SK-N-SH (cell line): ENCODE results near the gene AKAP6. TPM values are rescaled to one million over a fixed set of nuclear protein-coding genes. Genes with fewer than 3 reads are reported as not detected.

ENCODE experiments used
- CTCF ChIA-PET: fragments of 300-600, 350-600 bp; formaldehyde crosslinking; extraction: SDS; loops from one replicate; lab custom pipeline; 2021; lab: Yijun Ruan, JAX
- POLR2A ChIA-PET: fragments of 350-600 bp; sonication (Branson Sonifier 250); formaldehyde crosslinking; extraction: SDS; loops from one replicate; lab custom pipeline; 2020; ENCODE audit warnings: antibody characterized with exemption, inconsistent platforms; lab: Yijun Ruan, JAX
- DNase-seq: peaks from one replicate; pipeline ENCODE4 v3.0.0; 2012
- H2AFZ ChIP-seq: fragments of 200-600 bp; sonication (generic); 2 replicates; pipeline ENCODE4 v1.8.1; 2016; ENCODE audit warnings: antibody characterized with exemption, mild to moderate bottlenecking, low read depth
- H3F3A ChIP-seq: fragments of 200-600 bp; sonication (generic); replicated peaks from 2 replicates; pipeline ENCODE3; 2016; ENCODE audit warnings: antibody characterized with exemption, mild to moderate bottlenecking; ENCODE audit not compliant: insufficient read depth
- H3K27ac ChIP-seq, 2 experiments: fragments of 200-500 bp in 1 of 2; fragments of 200-600 bp in 1 of 2; sonication (Bioruptor generic) in 1 of 2; sonication (generic), shearing (Covaris generic) in 1 of 2; 2 replicates each; pipeline versions ENCODE4 v1.5.1 to v1.6.1; 2014 to 2016; ENCODE audit warnings: low read depth in 2 of 2, inconsistent platforms in 1 of 2, low read length in 1 of 2, mild to moderate bottlenecking in 1 of 2, mixed read lengths in 1 of 2
- H3K27me3 ChIP-seq: fragments of 200-600 bp; sonication (generic), shearing (Covaris generic); 2 replicates; pipeline ENCODE4 v1.6.1; 2016; ENCODE audit warnings: mixed run types; ENCODE audit not compliant: insufficient read depth
- H3K36me3 ChIP-seq, 2 experiments: fragments of 200-500 bp in 1 of 2; fragments of 200-600 bp in 1 of 2; sonication (Bioruptor generic) in 1 of 2; sonication (generic) in 1 of 2; replicated peaks in 1 of 2; 2 replicates each; pipeline versions ENCODE3 to v1.5.1; 2014 to 2016; ENCODE audit warnings: low read length in 1 of 2, mild to moderate bottlenecking in 1 of 2; ENCODE audit not compliant: insufficient read depth in 2 of 2, control insufficient read depth in 1 of 2
- H3K4me1 ChIP-seq, 2 experiments: fragments of 200-500 bp in 1 of 2; fragments of 200-600 bp in 1 of 2; sonication (Bioruptor generic) in 1 of 2; sonication (generic), shearing (Covaris generic) in 1 of 2; 2 replicates each; pipeline versions ENCODE4 v1.5.1 to v1.6.1; 2014 to 2016; ENCODE audit warnings: low read depth in 1 of 2, low read length in 1 of 2, mixed run types in 1 of 2; ENCODE audit not compliant: insufficient read depth in 2 of 2, control insufficient read depth in 1 of 2
- H3K4me2 ChIP-seq: fragments of 200-600 bp; sonication (generic), shearing (Covaris generic); 2 replicates; pipeline ENCODE4 v1.6.1; 2017; ENCODE audit warnings: mixed run types
- H3K4me3 ChIP-seq, 2 experiments: fragments of 200-500 bp in 1 of 2; fragments of 200-600 bp in 1 of 2; sonication (Bioruptor generic) in 1 of 2; sonication (generic), shearing (Covaris generic) in 1 of 2; 2 replicates each; pipeline versions ENCODE4 v1.5.1 to v1.8.1; 2014 to 2016; ENCODE audit warnings: low read depth in 2 of 2, inconsistent platforms in 1 of 2, low read length in 1 of 2, mild to moderate bottlenecking in 1 of 2, mixed read lengths in 1 of 2, moderate library complexity in 1 of 2
- H3K79me2 ChIP-seq: fragments of 200-600 bp; sonication (generic); 2 replicates; pipeline ENCODE4 v1.8.1; 2017; ENCODE audit warnings: mild to moderate bottlenecking; ENCODE audit not compliant: insufficient read depth
- H3K9ac ChIP-seq: fragments of 200-600 bp; sonication (generic); 2 replicates; pipeline ENCODE4 v1.6.1; 2017; ENCODE audit warnings: mixed run types
- H3K9me2 ChIP-seq: fragments of 200-600 bp; sonication (generic); 2 replicates; pipeline ENCODE4 v1.6.1; 2017; ENCODE audit warnings: mixed run types
- H3K9me3 ChIP-seq: fragments of 200-600 bp; sonication (generic); 2 replicates; pipeline ENCODE4 v1.6.1; 2017; ENCODE audit warnings: mixed run types, mild to moderate bottlenecking, moderate library complexity
- H4K20me1 ChIP-seq: fragments of 200-600 bp; sonication (generic); 2 replicates; pipeline ENCODE4 v1.6.1; 2017; ENCODE audit warnings: mild to moderate bottlenecking, mixed run types; ENCODE audit not compliant: insufficient read depth
- CHD2 ChIP-seq: fragments of 150-350 bp; IDR thresholded peaks from 2 replicates; pipeline ENCODE4 v1.6.1; 2018; ENCODE audit warnings: low read length; ENCODE audit not compliant: partially characterized antibody
- FOXJ3 ChIP-seq: sonication (generic); formaldehyde crosslinking; IDR thresholded peaks from 2 replicates; pipeline ENCODE4 v1.5.1; 2020; ENCODE audit warnings: mild to moderate bottlenecking, missing genetic modification reagents
- IRF3 ChIP-seq: fragments of 150-350 bp; IDR thresholded peaks from 2 replicates; pipeline ENCODE4 v1.6.1; 2016; ENCODE audit warnings: mild to moderate bottlenecking, low read depth, low read length
- NFIC ChIP-seq: IDR thresholded peaks from 2 replicates; pipeline ENCODE4 v1.4.0; 2012; ENCODE audit warnings: borderline replicate concordance
- POLR2AphosphoS5 ChIP-seq: IDR thresholded peaks from 2 replicates; pipeline ENCODE4 v1.6.1; 2012; ENCODE audit warnings: low read depth, low read length
- RAD21 ChIP-seq: IDR thresholded peaks from 2 replicates; pipeline ENCODE4 v1.6.1; 2012; ENCODE audit warnings: mild to moderate bottlenecking, low read length
- RCOR1 ChIP-seq: fragments of 150-350 bp; IDR thresholded peaks from 2 replicates; pipeline ENCODE4 v1.6.1; 2017; ENCODE audit warnings: antibody characterized with exemption, low read length
- REST ChIP-seq: IDR thresholded peaks from 2 replicates; pipeline ENCODE4 v1.6.1; 2012; ENCODE audit warnings: mild to moderate bottlenecking, low read depth, low read length, moderate library complexity
- USF1 ChIP-seq: IDR thresholded peaks from 2 replicates; pipeline ENCODE4 v1.4.0; 2012; ENCODE audit warnings: low read depth, borderline replicate concordance
- YY1 ChIP-seq: IDR thresholded peaks from 2 replicates; pipeline ENCODE4 v1.4.0; 2012; ENCODE audit warnings: low read depth, mild to moderate bottlenecking
- ZBTB33 ChIP-seq: IDR thresholded peaks from 2 replicates; pipeline ENCODE4 v1.4.0; 2012; ENCODE audit warnings: low read depth, borderline replicate concordance
- WGBS: methylation state at CpG from one replicate; pipeline ENCODE4 v1.1.6; 2017; ENCODE audit warnings: low lambda C conversion rate; 5-methylcytosine and 5-hydroxymethylcytosine counted together
- polyA plus RNA-seq, 3 experiments: library from polyadenylated mRNA; depleted of rRNA; stranded (reverse); fragments of >200 nt; gene quantifications; 2 replicates each; pipeline ENCODE4 v1.2.3, GENCODE V29; 2012

AKAP6 gene
- polyA plus RNA-seq, 1 of the 3 experiments (the other 2 are of a cell fraction): 1.7 TPM

GRCh38 chr14:32514681-32515080 lies 185.6 kb downstream of the AKAP6 start:
- peaks cover 26% of the 10 kb centered on the region for H3F3A ChIP-seq
- H3K27ac ChIP-seq: peak overlapping the region; percentile 65 to 94; a peak in 3 of 4 replicates
- ChIA-PET CTCF (interaction anchor here (1.1 to 5.0 kb wide), 8 partner anchors 11 to 580 kb away, joined by 3 to 27 read pairs (median 4); no protein-coding TSS in a partner anchor), POLR2A (no interaction called here)
- no peak overlapping the region for H3K4me3 ChIP-seq
- H3K9ac ChIP-seq: 0 out of 2 replicates have a peak overlapping the region, but pooled peaks have one; percentile 57
- H3K4me1 ChIP-seq: peaks cover 3 to 29% of the 10 kb centered on the region in 2 experiments; a peak in 3 of 4 replicates
- peaks cover 32% of the 10 kb centered on the region for H3K79me2 ChIP-seq
- no peaks in the 10 kb centered on the region for H3K27me3 ChIP-seq
- no peak overlapping the region for H2AFZ ChIP-seq
- H3K9me2 ChIP-seq: no peaks in the 10 kb centered on the region
- H3K9me3 ChIP-seq: no peaks in the 10 kb centered on the region
- TF ChIP-seq REST (no peak), IRF3 (no peak), ZBTB33 (no peak)
- TF ChIP-seq, all 33 proteins: peak for 0
- Histone ChIP-seq H4K20me1 (no peaks in the 10 kb centered on the region), H3K36me3 (no peaks in the 10 kb centered on the region), H3K4me2 (peak overlapping the region; percentile 6; the same call in 1 of the 2 replicates)
- no peak for DNase-seq

- whole genome bisulfite sequencing: 66% methylated on average over 3 of the region's 3 CpGs
- H2AFZ ChIP-seq: no peak overlapping the region
- POLR2A ChIA-PET: no interaction called here
- no peaks in the 10 kb centered on the region for H3K9me2 ChIP-seq
- no peaks in the 10 kb centered on the region for H3K27me3 ChIP-seq
- H3K4me2 ChIP-seq: peak overlapping the region; percentile 49; the same call in 1 of the 2 replicates
- no peak overlapping the region for H3K9ac ChIP-seq
- no peaks in the 10 kb centered on the region for H4K20me1 ChIP-seq
- peak overlapping the region in 1 of 2 experiments; percentile 31; a peak in 1 of 4 replicates for H3K27ac ChIP-seq
- H3K36me3 ChIP-seq: no peaks in the 10 kb centered on the region
- H3K4me3 ChIP-seq: no peak overlapping the region
- H3K79me2 ChIP-seq: no peaks in the 10 kb centered on the region
- H3F3A ChIP-seq: peaks cover 3% of the 10 kb centered on the region
- DNase-seq: no peak
- CTCF ChIA-PET: interaction anchor here (0.9 to 1.5 kb wide), 3 partner anchors 18 to 270 kb away, joined by 3 read pairs; no protein-coding TSS in a partner anchor
- TF ChIP-seq RAD21 (no peak), FOXJ3 (CRISPR knock-in tag) (no peak), RCOR1 (no peak), CHD2 (no peak), USF1 (no peak), YY1 (no peak), POLR2AphosphoS5 (no peak), NFIC (no peak)
- H3K4me1 ChIP-seq: peaks cover 0 to 11% of the 10 kb centered on the region in 2 experiments; a peak in 2 of 4 replicates
- H3K9me3 ChIP-seq: no peaks in the 10 kb centered on the region
Measured at GRCh38 chr14:32524609-32525375, 195.7 kb downstream of the AKAP6 start.
